ENCODE results near the gene HOXC12.

DNA sequence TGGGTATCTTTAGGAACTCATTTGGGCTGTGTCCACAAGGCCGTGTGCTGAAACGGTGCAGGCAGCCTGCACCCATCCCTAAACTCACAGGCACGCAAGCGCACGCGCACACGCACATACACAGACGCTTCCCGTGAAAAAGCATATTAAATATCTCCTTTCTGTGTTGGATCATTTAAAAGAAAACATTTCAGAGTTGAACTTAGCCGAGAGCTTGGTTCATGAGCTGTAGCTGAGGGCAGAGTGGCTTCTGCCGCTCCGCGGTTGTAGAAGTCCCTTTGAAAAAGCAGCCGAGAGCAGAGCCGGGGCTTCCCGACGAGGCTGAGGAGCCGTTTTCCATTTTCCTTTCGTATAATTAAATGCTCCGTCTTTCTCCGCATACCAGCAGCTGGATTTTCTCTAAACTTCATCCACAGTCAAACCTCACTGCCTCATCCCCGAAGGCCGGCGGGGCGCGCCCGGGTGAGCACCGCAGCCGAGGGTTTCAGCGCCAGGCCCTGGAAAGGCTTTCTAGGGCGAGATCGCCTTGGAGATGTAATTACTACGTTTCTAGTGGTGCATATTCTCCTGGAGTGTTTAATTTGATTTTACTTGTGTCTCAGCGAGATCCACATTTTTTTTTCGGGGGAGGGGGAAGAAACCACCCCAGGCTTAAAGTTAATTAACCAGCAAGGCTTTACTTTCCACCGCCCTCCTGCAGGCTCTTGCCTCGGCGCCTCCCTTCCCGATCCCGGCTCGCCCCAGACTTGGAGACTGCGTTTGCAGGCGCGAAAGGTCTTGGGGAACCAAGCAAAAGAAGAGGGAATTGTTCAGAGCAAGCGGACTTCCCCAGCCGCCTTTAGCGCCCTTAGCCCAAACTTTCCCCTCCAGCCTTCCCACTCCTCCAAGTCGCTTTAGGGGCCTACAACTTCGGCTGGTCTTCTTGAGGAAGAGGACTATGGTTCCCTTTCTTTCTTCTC lies 19.0 kb upstream of the HOXC12 start:
- TF ChIP-seq, protein P1, sequence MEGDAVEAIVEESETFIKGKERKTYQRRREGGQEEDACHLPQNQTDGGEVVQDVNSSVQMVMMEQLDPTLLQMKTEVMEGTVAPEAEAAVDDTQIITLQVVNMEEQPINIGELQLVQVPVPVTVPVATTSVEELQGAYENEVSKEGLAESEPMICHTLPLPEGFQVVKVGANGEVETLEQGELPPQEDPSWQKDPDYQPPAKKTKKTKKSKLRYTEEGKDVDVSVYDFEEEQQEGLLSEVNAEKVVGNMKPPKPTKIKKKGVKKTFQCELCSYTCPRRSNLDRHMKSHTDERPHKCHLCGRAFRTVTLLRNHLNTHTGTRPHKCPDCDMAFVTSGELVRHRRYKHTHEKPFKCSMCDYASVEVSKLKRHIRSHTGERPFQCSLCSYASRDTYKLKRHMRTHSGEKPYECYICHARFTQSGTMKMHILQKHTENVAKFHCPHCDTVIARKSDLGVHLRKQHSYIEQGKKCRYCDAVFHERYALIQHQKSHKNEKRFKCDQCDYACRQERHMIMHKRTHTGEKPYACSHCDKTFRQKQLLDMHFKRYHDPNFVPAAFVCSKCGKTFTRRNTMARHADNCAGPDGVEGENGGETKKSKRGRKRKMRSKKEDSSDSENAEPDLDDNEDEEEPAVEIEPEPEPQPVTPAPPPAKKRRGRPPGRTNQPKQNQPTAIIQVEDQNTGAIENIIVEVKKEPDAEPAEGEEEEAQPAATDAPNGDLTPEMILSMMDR (IDR thresholded peaks at IDR 0.05) = no peak
- TF ChIP-seq POLR2AphosphoS5 (IDR thresholded peaks at IDR 0.05) (no peak), POLR2A (IDR thresholded peaks at IDR 0.05) (no peak)
